Endodermal cell (in vitro differentiated cells): ENCODE data around the gene KLHDC7B. TPM values are rescaled to one million over a fixed set of nuclear protein-coding genes. Genes with fewer than 3 reads are reported as not detected.

Experiments used
- DNase-seq: peaks from one replicate; pipeline ENCODE4 v3.0.0-alpha.2; 2017
- H3K27ac ChIP-seq: 2 replicates; pipeline ENCODE4 v1.5.1; 2013; ENCODE audit warnings: mild to moderate bottlenecking, low read depth, low read length, moderate library complexity
- H3K27me3 ChIP-seq: 2 replicates; pipeline ENCODE4 v1.6.1; 2013; ENCODE audit warnings: mild to moderate bottlenecking, low read length, moderate library complexity; ENCODE audit not compliant: insufficient read depth, control insufficient read depth, poor library complexity, severe bottlenecking
- H3K36me3 ChIP-seq: 2 replicates; pipeline ENCODE4 v1.7.0; 2013; ENCODE audit warnings: mild to moderate bottlenecking, low read length, moderate library complexity; ENCODE audit not compliant: control insufficient read depth, insufficient read depth
- H3K4me1 ChIP-seq: one replicate; pipeline ENCODE4 v1.7.0; 2013; ENCODE audit warnings: low read length; ENCODE audit not compliant: control insufficient read depth, insufficient read depth
- H3K4me3 ChIP-seq: 2 replicates; pipeline ENCODE4 v1.5.1; 2013; ENCODE audit warnings: mild to moderate bottlenecking, low read length, moderate library complexity
- H3K9ac ChIP-seq: 2 replicates; pipeline ENCODE4 v1.6.1; 2013; ENCODE audit warnings: mild to moderate bottlenecking, low read length, moderate library complexity; ENCODE audit not compliant: poor library complexity, severe bottlenecking; ENCODE audit errors: extremely low read depth
- H3K9me3 ChIP-seq: 2 replicates; pipeline ENCODE4 v1.6.1; 2013; ENCODE audit warnings: mild to moderate bottlenecking, low read length, moderate library complexity; ENCODE audit not compliant: control insufficient read depth
- H3K27ac Mint-ChIP-seq: 2 replicates; pipeline ENCODE4 v1.8.0; 2020; ENCODE audit warnings: mixed read lengths
- H3K27me3 Mint-ChIP-seq: 2 replicates; pipeline ENCODE4 v1.8.0; 2021; ENCODE audit warnings: mild to moderate bottlenecking, mixed read lengths; ENCODE audit not compliant: insufficient read depth
- H3K36me3 Mint-ChIP-seq: 2 replicates; pipeline ENCODE4 v1.8.0; 2020; ENCODE audit warnings: low read depth, mixed read lengths
- H3K4me1 Mint-ChIP-seq: 2 replicates; pipeline ENCODE4 v1.8.0; 2020; ENCODE audit warnings: mixed read lengths
- H3K4me3 Mint-ChIP-seq: 2 replicates; pipeline ENCODE4 v1.8.0; 2020; ENCODE audit warnings: mild to moderate bottlenecking, moderate library complexity, mixed read lengths
- H3K9me3 Mint-ChIP-seq: 2 replicates; pipeline ENCODE4 v1.8.0; 2020; ENCODE audit warnings: mild to moderate bottlenecking, mixed read lengths
- WGBS, 2 experiments: methylation state at CpG; one replicate each; pipeline versions ENCODE4 v1.1.5 to v1.1.7; 2013; ENCODE audit warnings: missing lambda C conversion rate in 2 of 2, mixed read lengths in 1 of 2; ENCODE audit not compliant: insufficient coverage in 1 of 2, insufficient read length in 1 of 2; 5-methylcytosine and 5-hydroxymethylcytosine counted together
- total RNA-seq, 2 donors: library from RNA; stranded (reverse); fragmentation: NEBNext Ultra II Directional in 1 of 2; extraction: Animal tissue kit (Norgen Biotek cat#: 25700) in 1 of 2; gene quantifications; 2 replicates in 1 of 2; 3 replicates in 1 of 2; pipeline ENCODE4 v1.2.1, GENCODE V29; 2021
- TF ChIP-seq, protein P1 (sequence below): fragments of 200-600 bp; sonication (generic); conservative IDR thresholded peaks from 2 replicates; pipeline ENCODE4 v1.5.0; 2021; ENCODE audit warnings: antibody characterized with exemption, mild to moderate bottlenecking

The KLHDC7B gene
- total RNA-seq, 2 donors from 2014 or later = not detected

DNA sequence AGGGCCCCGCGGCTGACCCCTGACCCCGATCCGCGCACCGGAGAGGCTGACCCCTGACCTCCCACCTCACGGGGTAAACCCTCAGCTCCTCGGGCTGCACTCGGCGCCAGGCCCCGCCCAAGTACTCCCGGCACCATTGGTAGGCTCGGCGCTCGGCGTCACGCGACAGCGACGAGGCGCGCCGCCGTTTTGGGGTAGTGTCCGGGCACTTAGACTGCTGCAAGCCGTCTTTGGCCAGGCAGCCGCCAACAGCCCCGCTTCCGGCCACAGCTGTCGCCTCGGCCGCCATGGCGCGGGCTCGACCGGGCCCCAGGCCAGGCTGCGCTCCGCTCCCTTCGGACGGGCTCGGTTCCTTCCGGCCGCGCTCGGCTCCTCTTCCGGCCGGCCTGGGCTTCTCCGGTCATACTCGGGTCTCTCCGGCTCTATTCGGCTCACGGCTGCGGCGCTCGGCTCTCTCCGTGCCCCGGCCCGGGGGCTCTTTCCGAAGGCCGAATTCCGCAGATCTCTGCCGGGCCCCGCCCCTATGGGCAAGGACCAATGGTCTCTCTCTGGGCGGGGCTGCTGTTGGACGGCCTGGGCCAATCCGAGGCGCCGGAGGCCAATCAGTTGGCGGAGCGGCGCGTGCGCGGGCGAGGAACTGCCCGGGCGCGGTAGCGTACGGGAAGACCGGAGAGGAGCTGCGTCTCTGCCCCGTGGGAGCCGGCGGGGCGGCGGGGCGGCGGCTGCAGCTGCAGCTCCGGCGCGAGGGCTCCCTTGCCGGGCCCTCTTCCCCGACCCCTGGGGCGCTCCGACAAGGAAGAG, 37.0 kb downstream of the KLHDC7B start, which contains the start of gene CHKB:
Gene CHKB (minus strand): TSS at position 357 of the 801 bp plus-strand sequence. CDS start 68 bp downstream, at position 289.
- 0% methylated on average over 38 to 96 of the region's 96 CpGs for WGBS, 2 experiments
- peaks cover 10% of the 10 kb centered on the region for H3K36me3 Mint-ChIP-seq
- H3K4me1 Mint-ChIP-seq = peaks cover 12% of the 10 kb centered on the region
- Histone ChIP-seq H3K9ac (peak within 1 kb of the TSS; percentile 75), H3K4me3 (peak within 1 kb of the TSS; percentile 95), H3K27ac (peak within 1 kb of the TSS; percentile 91), H3K4me1 (peaks cover 6% of the 10 kb centered on the region), H3K27me3 (no peaks in the 10 kb centered on the region), H3K36me3 (peaks cover 15% of the 10 kb centered on the region), H3K9me3 (no peaks in the 10 kb centered on the region)
- H3K9me3 Mint-ChIP-seq = no peaks in the 10 kb centered on the region
- H3K27ac Mint-ChIP-seq = peak within 1 kb of the TSS; percentile 86
- TF ChIP-seq, protein P1, sequence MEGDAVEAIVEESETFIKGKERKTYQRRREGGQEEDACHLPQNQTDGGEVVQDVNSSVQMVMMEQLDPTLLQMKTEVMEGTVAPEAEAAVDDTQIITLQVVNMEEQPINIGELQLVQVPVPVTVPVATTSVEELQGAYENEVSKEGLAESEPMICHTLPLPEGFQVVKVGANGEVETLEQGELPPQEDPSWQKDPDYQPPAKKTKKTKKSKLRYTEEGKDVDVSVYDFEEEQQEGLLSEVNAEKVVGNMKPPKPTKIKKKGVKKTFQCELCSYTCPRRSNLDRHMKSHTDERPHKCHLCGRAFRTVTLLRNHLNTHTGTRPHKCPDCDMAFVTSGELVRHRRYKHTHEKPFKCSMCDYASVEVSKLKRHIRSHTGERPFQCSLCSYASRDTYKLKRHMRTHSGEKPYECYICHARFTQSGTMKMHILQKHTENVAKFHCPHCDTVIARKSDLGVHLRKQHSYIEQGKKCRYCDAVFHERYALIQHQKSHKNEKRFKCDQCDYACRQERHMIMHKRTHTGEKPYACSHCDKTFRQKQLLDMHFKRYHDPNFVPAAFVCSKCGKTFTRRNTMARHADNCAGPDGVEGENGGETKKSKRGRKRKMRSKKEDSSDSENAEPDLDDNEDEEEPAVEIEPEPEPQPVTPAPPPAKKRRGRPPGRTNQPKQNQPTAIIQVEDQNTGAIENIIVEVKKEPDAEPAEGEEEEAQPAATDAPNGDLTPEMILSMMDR = no peak
- DNase-seq = peak; percentile 99
- H3K4me3 Mint-ChIP-seq = peak within 1 kb of the TSS; percentile 72
- H3K27me3 Mint-ChIP-seq = peaks cover 19% of the 10 kb centered on the region

DNA sequence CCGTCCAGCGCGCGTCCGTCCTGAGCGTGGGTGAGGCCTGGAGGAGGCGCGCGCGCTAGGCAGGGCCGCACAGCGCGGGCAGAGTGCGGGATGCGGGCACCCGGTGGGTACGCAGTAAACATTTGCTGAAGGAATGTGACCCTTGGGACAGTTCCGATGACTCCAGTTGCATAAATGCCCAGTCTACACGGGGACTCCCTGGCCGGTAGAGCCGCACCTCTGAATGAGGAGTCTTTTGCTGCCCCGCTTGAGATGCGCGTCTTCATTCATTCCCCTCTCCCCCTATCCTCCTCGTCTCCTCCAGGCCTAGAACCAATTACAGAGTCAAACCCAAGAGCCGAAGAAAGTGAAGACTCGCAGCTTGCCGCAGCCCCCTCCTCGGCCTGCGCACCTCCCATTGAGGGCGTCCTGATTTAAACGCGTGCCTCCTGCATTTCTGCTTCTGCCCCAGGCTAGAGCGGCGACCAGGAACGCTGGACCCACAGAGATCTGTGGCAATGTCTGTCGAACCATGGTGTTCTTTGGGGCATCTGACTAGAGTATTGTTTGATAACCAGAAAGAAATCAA, 37.7 kb downstream of the KLHDC7B start:
- no peak overlapping the region for H3K27ac ChIP-seq
- DNase-seq = no peak

More for the DNA sequence above, 37.7 kb downstream of the KLHDC7B start:
- Histone ChIP-seq H3K4me1 (peaks cover 6% of the 10 kb centered on the region), H3K9me3 (no peaks in the 10 kb centered on the region), H3K27me3 (no peaks in the 10 kb centered on the region), H3K9ac (peak overlapping the region; percentile 49), H3K36me3 (peaks cover 15% of the 10 kb centered on the region), H3K4me3 (peak overlapping the region; percentile 95)
- peak overlapping the region; percentile 72 for H3K4me3 Mint-ChIP-seq
- peak overlapping the region; percentile 42 for H3K27ac Mint-ChIP-seq
- H3K27me3 Mint-ChIP-seq = peaks cover 19% of the 10 kb centered on the region
- H3K36me3 Mint-ChIP-seq = peaks cover 10% of the 10 kb centered on the region
- H3K4me1 Mint-ChIP-seq = peaks cover 12% of the 10 kb centered on the region
- WGBS, 2 experiments = 6 to 7% methylated on average over 26 to 37 of the region's 37 CpGs
- no peaks in the 10 kb centered on the region for H3K9me3 Mint-ChIP-seq
- TF ChIP-seq, protein P1 = no peak
